Ovary (tissue), 3 donors: Measurements from ENCODE around the gene PTPRN2.

Experiments
- EP300 ChIP-seq: sonication (generic); formaldehyde crosslinking; IDR thresholded peaks from one replicate; pipeline ENCODE4 v1.6.1; 2017; ENCODE audit warnings: antibody characterized with exemption
- TF ChIP-seq, protein P1 (sequence below), 3 donors: fragments of 450-650 bp in 2 of 3; fragments of 200-600 bp in 1 of 3; IDR thresholded peaks; one replicate each; pipeline versions ENCODE4 v1.5.1 to v1.8.0; 2016 to 2022; ENCODE audit warnings: antibody characterized with exemption in 3 of 3, mild to moderate bottlenecking in 1 of 3
- donor health status: DM: no; HTN: no; CAD: no.

- TF ChIP-seq, protein P1, sequence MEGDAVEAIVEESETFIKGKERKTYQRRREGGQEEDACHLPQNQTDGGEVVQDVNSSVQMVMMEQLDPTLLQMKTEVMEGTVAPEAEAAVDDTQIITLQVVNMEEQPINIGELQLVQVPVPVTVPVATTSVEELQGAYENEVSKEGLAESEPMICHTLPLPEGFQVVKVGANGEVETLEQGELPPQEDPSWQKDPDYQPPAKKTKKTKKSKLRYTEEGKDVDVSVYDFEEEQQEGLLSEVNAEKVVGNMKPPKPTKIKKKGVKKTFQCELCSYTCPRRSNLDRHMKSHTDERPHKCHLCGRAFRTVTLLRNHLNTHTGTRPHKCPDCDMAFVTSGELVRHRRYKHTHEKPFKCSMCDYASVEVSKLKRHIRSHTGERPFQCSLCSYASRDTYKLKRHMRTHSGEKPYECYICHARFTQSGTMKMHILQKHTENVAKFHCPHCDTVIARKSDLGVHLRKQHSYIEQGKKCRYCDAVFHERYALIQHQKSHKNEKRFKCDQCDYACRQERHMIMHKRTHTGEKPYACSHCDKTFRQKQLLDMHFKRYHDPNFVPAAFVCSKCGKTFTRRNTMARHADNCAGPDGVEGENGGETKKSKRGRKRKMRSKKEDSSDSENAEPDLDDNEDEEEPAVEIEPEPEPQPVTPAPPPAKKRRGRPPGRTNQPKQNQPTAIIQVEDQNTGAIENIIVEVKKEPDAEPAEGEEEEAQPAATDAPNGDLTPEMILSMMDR (IDR thresholded peaks at IDR 0.05): no peak
- TF ChIP-seq EP300: no peak
Observed at GRCh38 chr7:157844141-157844540, 743.5 kb downstream of the PTPRN2 start.
